Stomach (tissue), 9 donors: ENCODE data around the gene DHRS13. TPM values are rescaled to one million over a fixed set of nuclear protein-coding genes. Genes with fewer than 3 reads are reported as not detected.

Experiments used
- DNase-seq, 2 donors: peaks; one replicate each; pipeline versions ENCODE4 v3.0.0 to v3.0.0-alpha.2; 2013 to 2019
- H3K27ac ChIP-seq, 5 donors: fragments of 200-600 bp in 4 of 5; sonication (generic) in 4 of 5; one replicate each; pipeline ENCODE4 v1.5.1; 2013 to 2019; ENCODE audit warnings: mild to moderate bottlenecking in 1 of 5, moderate library complexity in 1 of 5
- H3K27me3 ChIP-seq, 3 donors: fragments of 200-600 bp; sonication (generic); one replicate each; pipeline ENCODE4 v1.5.1; 2017 to 2019; ENCODE audit warnings: mixed run types in 1 of 3
- H3K36me3 ChIP-seq, 4 donors: fragments of 200-600 bp; sonication (generic); 1 replicate in 3 of 4; 2 replicates in 1 of 4; pipeline ENCODE4 v1.5.1; 2016 to 2019
- H3K4me1 ChIP-seq, 4 donors: fragments of 200-600 bp; sonication (generic); one replicate each; pipeline ENCODE4 v1.5.1; 2016 to 2019
- H3K4me3 ChIP-seq, 4 donors: fragments of 200-600 bp; sonication (generic) in 3 of 4; one replicate each; pipeline ENCODE4 v1.5.1; 2016 to 2019; ENCODE audit warnings: mild to moderate bottlenecking in 1 of 4
- H3K9me3 ChIP-seq, 4 donors: fragments of 200-600 bp; sonication (generic); one replicate each; pipeline ENCODE4 v1.5.1; 2016 to 2019
- EP300 ChIP-seq: sonication (generic); formaldehyde crosslinking; IDR thresholded peaks from one replicate; pipeline ENCODE4 v1.6.1; 2017; ENCODE audit warnings: antibody characterized with exemption
- POLR2A ChIP-seq, 4 donors: fragments of 450-650 bp; IDR thresholded peaks; one replicate each; pipeline ENCODE4 v1.6.1; 2016; ENCODE audit warnings: antibody characterized with exemption in 4 of 4, control low read depth in 2 of 4, mild to moderate bottlenecking in 1 of 4, moderate library complexity in 1 of 4
- POLR2AphosphoS5 ChIP-seq, 3 donors: sonication (generic); formaldehyde crosslinking; IDR thresholded peaks; one replicate each; pipeline ENCODE4 v1.6.1; 2016; ENCODE audit warnings: antibody characterized with exemption in 3 of 3
- WGBS, 5 donors: extraction: QIAGEN DNeasy Blood & Tissue Kit in 3 of 5; methylation state at CpG; one replicate each; pipeline versions ENCODE4 v1.1.5 to v1.1.7; 2013 to 2018; 5-methylcytosine and 5-hydroxymethylcytosine counted together
- intact Hi-C: fragments of 100-400 bp; cut with DNase I; formaldehyde crosslinking; loops from one replicate; pipeline ENCODE4 v1.15.1; 2023; ENCODE audit warnings: low total_unique reads
- polyA plus RNA-seq, 3 donors: library from polyadenylated mRNA; stranded (reverse); fragments of 200-250 nt; gene quantifications; one replicate each; pipeline ENCODE4 v1.2.3, GENCODE V29; 2013
- total RNA-seq, 5 donors: library from RNA; depleted of rRNA; stranded (reverse); fragments of >200 nt; gene quantifications; one replicate each; pipeline versions ENCODE4 v1.1.0 to v1.2.3, GENCODE V29; 2014 to 2016
- TF ChIP-seq, protein P1 (sequence below), 7 experiments: fragments of 450-650 bp in 4 of 7; fragments of 200-600 bp in 3 of 7; sonication (generic) in 3 of 7; IDR thresholded peaks; one replicate each; pipeline ENCODE4 v1.5.1; 2016 to 2019; ENCODE audit warnings: antibody characterized with exemption in 7 of 7, control low read depth in 2 of 7, mild to moderate bottlenecking in 1 of 7
- donor health status: healthy with polysubstance abuse.
- donor health status: Bipolar disorder and iron deficiency.
- donor health status: healthy.

Gene DHRS13
- total and polyA plus RNA-seq, 8 donors, result 4.4 to 33.5 (median 8.3) TPM; not detected in 1

DNA sequence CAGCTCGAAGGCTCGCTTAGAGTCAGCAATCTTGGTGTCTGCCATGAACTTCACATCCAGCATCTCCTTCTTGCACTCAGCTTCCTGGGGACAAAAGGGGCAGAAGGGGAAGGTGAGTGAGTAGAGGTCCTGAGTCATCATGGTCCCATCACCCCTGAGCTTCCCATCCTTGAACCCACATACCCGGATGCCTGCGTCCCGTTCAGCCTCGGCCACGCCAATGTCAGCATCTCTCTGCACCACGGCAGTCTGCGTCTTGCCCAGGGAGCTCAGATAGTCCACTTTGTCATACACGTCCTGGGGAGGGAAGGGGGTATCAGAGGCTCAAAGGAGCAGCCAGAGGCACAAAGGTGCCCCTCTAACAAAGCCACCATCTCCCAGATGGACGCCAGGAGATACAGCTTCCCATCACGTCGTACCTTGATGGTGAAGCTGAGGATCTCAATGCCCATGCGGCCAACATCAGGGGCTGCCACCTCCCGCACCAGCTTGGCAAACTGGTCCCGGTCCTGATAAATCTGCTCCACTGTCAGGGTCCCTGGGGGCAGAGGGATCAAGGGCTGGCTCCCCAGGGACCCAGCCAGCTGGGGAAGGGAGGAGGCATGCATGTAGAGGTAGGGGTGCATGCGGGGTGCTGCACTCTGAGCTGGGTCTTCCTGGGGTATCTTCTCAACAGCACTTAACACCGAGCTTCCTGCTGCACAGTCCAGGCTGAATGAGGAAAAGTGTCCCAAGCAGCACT lies 20.6 kb downstream of the DHRS13 start:
- no peak for TF ChIP-seq POLR2A (IDR thresholded peaks at IDR 0.05)
- Histone ChIP-seq H3K36me3 (peaks cover 61 to 96% (median 94%) of the 10 kb centered on the region in 4 donors), H3K4me1 (no peaks in the 10 kb centered on the region), H3K4me3 (no peak overlapping the region), H3K27ac (no peak overlapping the region), H3K9me3 (no peaks in the 10 kb centered on the region), H3K27me3 (no peaks in the 10 kb centered on the region)
- DNase-seq, result no peak
- intact Hi-C loops, result loop anchor here (10.0 kb wide), 1 partner anchor 118 kb away; no protein-coding TSS in a partner anchor
- 91 to 94% (median 93%) methylated on average over 14 to 18 of the region's 18 CpGs for WGBS, 5 donors

DNA sequence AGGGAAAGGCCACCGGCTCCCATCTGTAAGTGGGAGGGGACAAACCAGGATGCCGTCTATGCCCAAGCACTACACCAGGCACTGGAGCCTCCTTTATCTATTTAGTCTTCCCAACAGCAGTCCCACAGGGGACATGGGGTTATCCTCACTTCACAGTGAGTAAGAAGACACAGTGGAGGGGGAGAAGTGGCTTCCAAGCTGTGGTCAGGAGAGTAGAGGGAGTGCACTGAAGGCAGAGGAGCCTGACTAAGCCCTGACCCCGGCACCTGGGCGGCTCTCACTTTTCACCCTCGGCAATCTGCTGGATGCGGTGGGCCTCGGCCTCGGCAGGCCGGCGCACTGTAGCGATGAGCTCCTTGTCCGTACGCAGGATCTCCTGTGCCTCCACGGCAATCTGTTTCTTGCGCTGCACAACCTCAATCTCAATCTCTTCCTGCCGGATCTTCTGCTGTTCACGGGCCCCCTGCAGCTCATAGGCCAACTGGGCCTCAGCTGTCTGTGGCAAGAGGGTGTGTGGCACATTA lies 21.3 kb downstream of the DHRS13 start:
- intact Hi-C loops, result loop anchor here (10.0 kb wide), 1 partner anchor 117 kb away; no protein-coding TSS in a partner anchor
- Histone ChIP-seq H3K27ac (no peak overlapping the region), H3K4me1 (no peaks in the 10 kb centered on the region), H3K9me3 (no peaks in the 10 kb centered on the region), H3K4me3 (no peak overlapping the region), H3K36me3 (peaks cover 61 to 92% (median 87%) of the 10 kb centered on the region in 4 donors), H3K27me3 (no peaks in the 10 kb centered on the region)
- TF ChIP-seq POLR2A (IDR thresholded peaks at IDR 0.05) (no peak), EP300 (no peak), POLR2AphosphoS5 (IDR thresholded peaks at IDR 0.05) (no peak)
- TF ChIP-seq, protein P1, sequence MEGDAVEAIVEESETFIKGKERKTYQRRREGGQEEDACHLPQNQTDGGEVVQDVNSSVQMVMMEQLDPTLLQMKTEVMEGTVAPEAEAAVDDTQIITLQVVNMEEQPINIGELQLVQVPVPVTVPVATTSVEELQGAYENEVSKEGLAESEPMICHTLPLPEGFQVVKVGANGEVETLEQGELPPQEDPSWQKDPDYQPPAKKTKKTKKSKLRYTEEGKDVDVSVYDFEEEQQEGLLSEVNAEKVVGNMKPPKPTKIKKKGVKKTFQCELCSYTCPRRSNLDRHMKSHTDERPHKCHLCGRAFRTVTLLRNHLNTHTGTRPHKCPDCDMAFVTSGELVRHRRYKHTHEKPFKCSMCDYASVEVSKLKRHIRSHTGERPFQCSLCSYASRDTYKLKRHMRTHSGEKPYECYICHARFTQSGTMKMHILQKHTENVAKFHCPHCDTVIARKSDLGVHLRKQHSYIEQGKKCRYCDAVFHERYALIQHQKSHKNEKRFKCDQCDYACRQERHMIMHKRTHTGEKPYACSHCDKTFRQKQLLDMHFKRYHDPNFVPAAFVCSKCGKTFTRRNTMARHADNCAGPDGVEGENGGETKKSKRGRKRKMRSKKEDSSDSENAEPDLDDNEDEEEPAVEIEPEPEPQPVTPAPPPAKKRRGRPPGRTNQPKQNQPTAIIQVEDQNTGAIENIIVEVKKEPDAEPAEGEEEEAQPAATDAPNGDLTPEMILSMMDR (IDR thresholded peaks at IDR 0.05), result no peak
- 91 to 99% (median 97%) methylated on average over 11 to 17 of the region's 17 CpGs for WGBS, 5 donors
- DNase-seq, result no peak

DNA sequence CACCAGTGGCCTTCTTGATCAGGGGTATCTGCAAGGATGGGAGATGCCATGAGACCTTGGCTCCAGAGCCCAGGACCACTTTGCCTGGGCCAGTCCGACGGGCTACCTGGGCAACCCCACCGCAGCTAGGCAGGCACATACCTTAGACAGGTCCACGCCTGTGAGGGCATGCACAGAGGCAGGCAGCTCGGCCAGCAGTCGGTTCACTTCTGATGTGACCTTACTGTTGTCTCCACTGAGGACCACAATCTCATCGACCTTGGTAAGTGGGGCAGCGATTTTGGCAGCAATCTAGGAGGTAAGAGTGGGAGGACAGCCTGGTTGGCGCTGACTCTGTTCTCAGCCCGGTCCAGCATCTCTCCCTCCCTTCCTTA lies 22.3 kb downstream of the DHRS13 start:
- WGBS, 5 donors, result 78 to 92% (median 87%) methylated on average over 9 to 10 of the region's 10 CpGs
- H3K36me3 ChIP-seq, result peaks cover 61 to 81% (median 76%) of the 10 kb centered on the region in 4 donors
- intact Hi-C loops, result loop anchor here (10.0 kb wide), 1 partner anchor 116 kb away; no protein-coding TSS in a partner anchor

DNA sequence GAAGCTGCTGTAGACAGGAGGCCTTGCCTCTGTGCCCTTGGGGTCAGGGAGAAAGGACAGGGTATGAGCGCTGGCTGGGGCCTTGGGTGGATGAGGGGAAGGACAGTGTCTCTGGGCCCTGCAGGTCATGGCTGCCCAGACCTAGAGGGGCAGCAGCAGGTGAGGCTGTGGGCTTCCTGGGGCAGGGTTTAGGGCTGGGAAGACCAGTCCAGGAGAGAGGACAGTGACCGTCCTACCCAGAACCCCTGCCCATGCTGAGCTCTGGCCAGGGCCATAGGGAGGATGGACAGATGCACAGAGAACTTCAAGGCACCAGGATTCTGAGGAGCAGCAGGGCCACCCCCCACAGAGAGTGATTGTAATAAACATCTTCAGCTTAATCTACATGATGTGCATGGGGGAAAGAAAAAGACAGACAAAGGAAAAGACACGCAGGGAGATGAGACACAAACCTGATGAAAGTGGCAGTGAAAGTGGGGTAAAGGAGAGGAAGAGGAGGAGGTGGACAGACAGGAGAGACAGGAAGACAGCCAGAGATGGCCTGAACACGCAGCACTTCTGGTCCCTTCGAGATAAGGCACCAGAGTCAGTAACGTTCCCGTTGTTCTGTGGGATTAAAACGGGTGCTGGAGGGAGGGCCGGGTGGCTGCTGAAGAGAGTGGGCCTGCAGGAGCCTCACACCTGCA lies 22.9 kb downstream of the DHRS13 start:
- Histone ChIP-seq H3K36me3 (peaks cover 59 to 76% (median 71%) of the 10 kb centered on the region in 4 donors), H3K27me3 (no peaks in the 10 kb centered on the region), H3K9me3 (no peaks in the 10 kb centered on the region), H3K4me1 (no peaks in the 10 kb centered on the region), H3K4me3 (no peak overlapping the region), H3K27ac (no peak overlapping the region)
- no peak for DNase-seq
- intact Hi-C loops, result loop anchor here (10.0 kb wide), 1 partner anchor 115 kb away; no protein-coding TSS in a partner anchor
- TF ChIP-seq POLR2A (IDR thresholded peaks at IDR 0.05) (no peak), POLR2AphosphoS5 (IDR thresholded peaks at IDR 0.05) (no peak), EP300 (no peak)
- 64 to 81% (median 76%) methylated on average over 9 of the region's 9 CpGs for WGBS, 5 donors

More for the DNA sequence above, 22.3 kb downstream of the DHRS13 start:
- TF ChIP-seq EP300 (no peak), POLR2A (IDR thresholded peaks at IDR 0.05) (no peak), POLR2AphosphoS5 (IDR thresholded peaks at IDR 0.05) (no peak)
- TF ChIP-seq, protein P1 (IDR thresholded peaks at IDR 0.05), result no peak
- H3K27me3 ChIP-seq, result no peaks in the 10 kb centered on the region
- DNase-seq, result no peak
- H3K9me3 ChIP-seq, result no peaks in the 10 kb centered on the region
- no peaks in the 10 kb centered on the region for H3K4me1 ChIP-seq
- no peak overlapping the region for H3K27ac ChIP-seq
- no peak overlapping the region for H3K4me3 ChIP-seq

DNA sequence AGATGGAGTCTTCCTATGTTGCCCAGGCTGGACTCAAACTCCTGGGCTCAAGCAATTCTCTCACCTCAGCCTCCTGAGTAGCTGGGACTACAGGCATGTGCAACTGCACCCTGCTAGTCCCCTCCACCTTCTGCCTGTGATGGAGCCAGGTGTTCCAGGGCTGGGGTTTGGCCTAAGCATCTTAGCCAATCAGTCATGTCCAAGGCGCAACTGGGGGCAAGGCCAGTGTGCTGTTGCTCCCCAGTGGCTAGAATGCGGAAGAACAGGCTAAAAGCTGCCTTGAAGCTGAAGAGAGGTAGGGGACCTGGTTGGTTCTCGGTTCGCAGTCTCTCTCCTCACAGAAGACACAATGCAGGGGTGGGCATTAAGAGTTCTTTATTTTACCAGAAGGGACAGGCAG lies 23.9 kb downstream of the DHRS13 start:
- Histone ChIP-seq H3K36me3 (peaks cover 49 to 66% (median 60%) of the 10 kb centered on the region in 4 donors), H3K9me3 (no peaks in the 10 kb centered on the region), H3K27me3 (no peaks in the 10 kb centered on the region), H3K4me1 (no peaks in the 10 kb centered on the region), H3K27ac (no peak overlapping the region), H3K4me3 (no peak overlapping the region)
- no peak for TF ChIP-seq EP300
- no peak for TF ChIP-seq POLR2A (IDR thresholded peaks at IDR 0.05)
- TF ChIP-seq, protein P1 (IDR thresholded peaks at IDR 0.05), result peak in 3 of 7 experiments; percentile 12 to 29 (median 14)
- TF ChIP-seq POLR2AphosphoS5 (IDR thresholded peaks at IDR 0.05), result peak in 1 of 3 donors; percentile 29
- intact Hi-C loops, result no loop called here
- WGBS, 5 donors, result 35 to 85% (median 59%) methylated on average over 4 of the region's 4 CpGs
- DNase-seq, result peak; percentile 35 to 74
